ENCODE measurements around the gene OPCML.

OPCML gene

GRCh38 chr11:133075351-133075750 lies 456.9 kb downstream of the OPCML start:
- no peak overlapping the region for H3K4me3 ChIP-seq (replicated peaks; ENCODE audit: low read depth, low read length)
- no peak for DNase-seq (ENCODE audit: low read depth)
- TF ChIP-seq CTCF (IDR thresholded peaks at IDR 0.05; ENCODE audit: low read length, missing control alignments): no peak

- TF ChIP-seq CTCF (IDR thresholded peaks at IDR 0.05; ENCODE audit: low read length, missing control alignments): no peak
- H3K4me3 ChIP-seq (replicated peaks; ENCODE audit: low read depth, low read length): no peak overlapping the region
- DNase-seq (ENCODE audit: low read depth): no peak
Observed at GRCh38 chr11:133072858-133073582, 459.3 kb downstream of the OPCML start.

- DNase-seq (ENCODE audit: low read depth): no peak
- TF ChIP-seq CTCF (IDR thresholded peaks at IDR 0.05; ENCODE audit: low read length, missing control alignments): no peak
Observed at GRCh38 chr11:133072378-133072777, 459.9 kb downstream of the OPCML start.

GRCh38 chr11:133070791-133071190 lies 461.5 kb downstream of the OPCML start:
- no peak overlapping the region for H3K4me3 ChIP-seq (replicated peaks; ENCODE audit: low read depth, low read length)
- no peak for TF ChIP-seq CTCF (IDR thresholded peaks at IDR 0.05; ENCODE audit: low read length, missing control alignments)
- DNase-seq (ENCODE audit: low read depth): no peak

More at GRCh38 chr11:133072378-133072777, 459.9 kb downstream of the OPCML start:
- H3K4me3 ChIP-seq (replicated peaks; ENCODE audit: low read depth, low read length): no peak overlapping the region

- DNase-seq (ENCODE audit: low read depth): no peak
- H3K4me3 ChIP-seq (replicated peaks; ENCODE audit: low read depth, low read length): no peak overlapping the region
- TF ChIP-seq CTCF (IDR thresholded peaks at IDR 0.05; ENCODE audit: low read length, missing control alignments): no peak
Observed at GRCh38 chr11:133070021-133070713, 462.1 kb downstream of the OPCML start.

- DNase-seq (ENCODE audit: low read depth): no peak
- no peak for TF ChIP-seq CTCF (IDR thresholded peaks at IDR 0.05; ENCODE audit: low read length, missing control alignments)
- no peak overlapping the region for H3K4me3 ChIP-seq (replicated peaks; ENCODE audit: low read depth, low read length)
Observed at GRCh38 chr11:133065847-133066485, 466.3 kb downstream of the OPCML start.
